GM12864 (cell line): ENCODE measurements around the gene SNAI1.
"Not testable (repeated sequence)": the region's sequence is repeated elsewhere in the genome, so short reads cannot be mapped to it uniquely, and the experiment has no call there.

Experiments
- DNase-seq: peaks from one replicate; pipeline ENCODE4 v3.0.0-alpha.2; 2011; ENCODE audit warnings: low read depth
- H3K4me3 ChIP-seq: 2 replicates; pipeline ENCODE4 v1.5.1; 2011; ENCODE audit warnings: mild to moderate bottlenecking, low read depth, low read length, control low read depth
- CTCF ChIP-seq: IDR thresholded peaks from 2 replicates; pipeline ENCODE4 v1.5.1; 2011; ENCODE audit warnings: low read depth, mild to moderate bottlenecking, moderate library complexity, low read length, control low read depth, inconsistent platforms; ENCODE audit errors: missing control alignments

The SNAI1 gene

GRCh38 chr20:49948809-49949507 lies 33.8 kb upstream of the SNAI1 start:
- H3K4me3 ChIP-seq = no peak overlapping the region
- no peak for DNase-seq
- TF ChIP-seq CTCF = no peak

GRCh38 chr20:49951151-49951550 lies 31.6 kb upstream of the SNAI1 start:
- no peak for TF ChIP-seq CTCF
- no peak overlapping the region for H3K4me3 ChIP-seq
- DNase-seq = no peak

DNA sequence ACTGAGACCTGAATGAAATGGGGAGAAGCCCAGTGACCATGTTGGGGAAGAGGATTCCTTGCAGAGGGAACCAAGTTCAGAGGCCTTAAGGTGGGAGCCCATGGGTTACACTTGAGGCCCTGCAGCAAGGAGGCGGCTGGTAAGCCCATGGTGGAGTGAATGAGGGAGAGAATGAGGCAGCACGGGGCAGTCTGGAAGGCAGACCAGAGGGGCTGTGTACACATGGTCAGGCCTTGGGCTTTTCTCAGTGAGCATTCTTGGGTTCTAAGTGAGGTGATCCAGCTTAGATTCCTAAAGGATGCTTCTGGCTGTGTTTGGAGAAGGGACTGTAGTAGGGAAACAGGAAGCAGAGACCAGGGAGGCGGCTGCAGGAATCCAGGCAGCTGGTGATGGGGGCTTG lies 27.6 kb upstream of the SNAI1 start:
- no peak overlapping the region for H3K4me3 ChIP-seq
- no peak for DNase-seq
- TF ChIP-seq CTCF = no peak

DNA sequence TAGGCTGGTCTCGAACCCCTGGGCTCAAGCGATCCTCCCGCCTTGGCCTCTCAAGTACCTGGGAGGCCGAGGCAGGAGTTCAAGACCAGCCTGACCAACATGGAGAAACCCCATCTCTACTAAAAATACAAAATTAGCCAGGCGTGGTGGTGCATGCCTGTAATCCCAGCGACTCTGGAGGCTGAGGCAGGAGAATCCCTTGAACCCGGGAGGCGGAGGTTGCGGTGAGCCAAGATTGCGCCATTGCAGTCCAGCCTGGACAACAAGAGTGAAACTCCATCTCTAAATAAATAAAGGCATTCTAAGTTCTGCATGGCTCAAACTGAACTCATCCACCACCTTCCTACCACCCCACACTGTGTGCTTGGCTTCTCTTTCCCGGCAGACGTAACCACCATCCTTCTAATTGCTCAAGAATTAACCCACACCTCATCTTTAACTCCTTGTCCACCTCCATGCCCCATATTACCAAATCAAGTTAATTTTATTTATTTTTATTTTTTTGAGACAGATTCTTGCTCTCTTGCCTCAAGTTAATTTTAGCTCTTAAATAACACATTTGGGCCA lies 26.9 kb upstream of the SNAI1 start:
- DNase-seq, H3K4me3 ChIP-seq: not testable (repeated sequence)

DNA sequence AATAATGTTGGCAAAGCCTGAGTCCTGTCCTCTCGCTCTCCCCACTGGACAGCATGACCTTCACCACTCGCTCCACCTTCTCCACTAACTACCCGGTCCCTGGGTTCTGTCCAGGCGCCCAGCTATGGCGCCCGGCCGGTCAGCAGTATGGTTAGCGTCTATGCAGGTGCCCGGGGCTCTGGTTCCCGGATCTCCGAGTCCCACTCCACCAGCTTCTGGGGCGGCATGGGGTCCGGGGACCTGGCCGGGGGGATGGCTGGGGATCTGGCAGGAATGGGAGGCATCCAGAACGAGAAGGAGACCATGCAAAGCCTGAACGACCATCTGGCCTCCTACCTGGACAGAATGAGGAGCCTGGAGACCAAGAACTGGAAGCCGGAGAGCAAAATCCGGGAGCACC lies 26.1 kb upstream of the SNAI1 start:
- no peak for TF ChIP-seq CTCF
- no peak for DNase-seq
- no peak overlapping the region for H3K4me3 ChIP-seq

DNA sequence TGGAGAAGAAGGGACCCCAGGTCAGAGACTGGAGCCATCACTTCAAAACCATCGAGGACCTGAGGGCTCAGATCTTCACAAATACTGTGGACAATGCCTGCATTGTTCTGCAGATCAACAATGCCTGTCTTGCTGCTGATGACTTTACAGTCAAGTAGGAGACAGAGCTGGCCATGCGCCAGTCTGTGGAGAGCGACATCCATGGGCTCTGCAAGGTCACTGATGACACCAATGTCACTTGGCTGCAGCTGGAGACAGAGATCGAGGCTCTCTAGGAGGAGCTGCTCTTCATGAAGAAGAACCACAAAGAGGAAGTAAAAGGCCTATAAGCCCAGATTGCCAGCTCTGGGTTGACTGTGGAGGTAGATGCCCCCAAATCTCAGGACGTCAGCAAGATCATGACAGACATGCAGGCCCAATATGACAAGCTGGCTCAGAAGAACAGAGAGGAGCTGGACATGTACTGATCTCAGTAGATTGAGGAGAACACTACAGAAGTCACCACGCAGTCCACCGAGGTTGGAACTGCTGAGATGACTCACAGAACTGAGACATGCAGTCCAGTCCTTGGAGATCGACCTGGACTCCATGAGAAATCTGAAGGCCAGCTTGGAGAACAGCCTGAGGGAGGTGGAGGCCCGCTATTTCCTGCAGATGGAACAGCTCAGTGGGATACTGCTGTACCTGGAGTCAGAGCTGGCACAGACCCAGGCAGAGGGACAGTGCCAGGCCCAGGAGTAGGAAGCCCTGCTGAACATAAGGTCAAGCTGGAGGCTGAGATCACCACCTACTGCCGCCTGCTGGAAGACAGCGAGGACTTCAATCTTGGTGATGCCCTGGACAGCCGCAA lies 25.5 kb upstream of the SNAI1 start:
- not testable (repeated sequence) for DNase-seq, H3K4me3 ChIP-seq

GRCh38 chr20:49961413-49961812 lies 21.4 kb upstream of the SNAI1 start:
- no peak for TF ChIP-seq CTCF
- H3K4me3 ChIP-seq = no peak overlapping the region
- no peak for DNase-seq
